ENCODE measurements around the gene SIAE. TPM values are rescaled to one million over a fixed set of nuclear protein-coding genes. Genes with fewer than 3 reads are reported as not detected.

The SIAE gene
- total RNA-seq, 6 donors from 2014 or later = 21.6 to 42.7 (median 29.3) TPM

DNA sequence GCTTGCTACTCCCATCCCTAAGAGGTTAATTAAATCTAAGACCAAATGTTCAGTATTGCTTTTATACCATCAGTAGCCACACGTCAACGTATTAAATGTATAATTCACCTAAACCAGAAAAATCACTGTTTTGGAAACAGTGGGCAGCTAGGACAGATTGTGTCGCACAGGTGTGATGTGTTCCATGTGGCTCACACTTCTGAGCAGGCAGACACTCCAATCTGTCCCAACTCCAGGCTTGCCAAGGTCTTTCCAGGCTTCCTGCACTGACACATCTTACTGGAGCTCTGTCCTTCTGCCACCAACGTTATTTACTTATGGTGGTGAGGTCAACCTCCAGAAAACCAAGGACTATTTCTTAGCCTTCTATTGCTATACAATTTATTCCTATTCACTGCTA lies 11.4 kb downstream of the SIAE start:
- peaks cover 0 to 14% (median 4%) of the 10 kb centered on the region in 4 donors for H3K36me3 ChIP-seq
- 84 to 93% methylated on average over 4 of the region's 4 CpGs for WGBS, 2 donors
- no peaks in the 10 kb centered on the region for H3K27me3 ChIP-seq

DNA sequence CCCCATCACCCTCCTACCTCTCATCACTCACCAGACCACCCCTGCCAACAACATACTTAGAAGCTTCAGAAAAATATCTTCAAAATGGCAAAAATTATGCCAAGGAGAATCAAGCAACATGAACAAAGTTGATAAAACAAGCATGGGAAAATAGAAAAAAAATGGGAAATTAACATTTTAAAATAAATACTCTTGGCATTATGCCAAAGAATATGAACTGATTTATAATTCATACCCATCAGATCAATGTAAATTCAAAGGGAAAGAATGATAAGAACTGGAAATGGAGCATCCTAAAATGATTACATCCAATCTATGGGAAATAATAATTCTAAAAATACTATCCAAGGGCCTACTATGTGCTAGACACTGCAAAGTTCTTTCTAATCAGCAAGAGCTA lies 12.0 kb downstream of the SIAE start:
- TF ChIP-seq, protein P1, sequence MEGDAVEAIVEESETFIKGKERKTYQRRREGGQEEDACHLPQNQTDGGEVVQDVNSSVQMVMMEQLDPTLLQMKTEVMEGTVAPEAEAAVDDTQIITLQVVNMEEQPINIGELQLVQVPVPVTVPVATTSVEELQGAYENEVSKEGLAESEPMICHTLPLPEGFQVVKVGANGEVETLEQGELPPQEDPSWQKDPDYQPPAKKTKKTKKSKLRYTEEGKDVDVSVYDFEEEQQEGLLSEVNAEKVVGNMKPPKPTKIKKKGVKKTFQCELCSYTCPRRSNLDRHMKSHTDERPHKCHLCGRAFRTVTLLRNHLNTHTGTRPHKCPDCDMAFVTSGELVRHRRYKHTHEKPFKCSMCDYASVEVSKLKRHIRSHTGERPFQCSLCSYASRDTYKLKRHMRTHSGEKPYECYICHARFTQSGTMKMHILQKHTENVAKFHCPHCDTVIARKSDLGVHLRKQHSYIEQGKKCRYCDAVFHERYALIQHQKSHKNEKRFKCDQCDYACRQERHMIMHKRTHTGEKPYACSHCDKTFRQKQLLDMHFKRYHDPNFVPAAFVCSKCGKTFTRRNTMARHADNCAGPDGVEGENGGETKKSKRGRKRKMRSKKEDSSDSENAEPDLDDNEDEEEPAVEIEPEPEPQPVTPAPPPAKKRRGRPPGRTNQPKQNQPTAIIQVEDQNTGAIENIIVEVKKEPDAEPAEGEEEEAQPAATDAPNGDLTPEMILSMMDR (IDR thresholded peaks at IDR 0.05) = no peak
- TF ChIP-seq EP300 (IDR thresholded peaks at IDR 0.05) (no peak), POLR2A (IDR thresholded peaks at IDR 0.05) (no peak), POLR2AphosphoS5 (IDR thresholded peaks at IDR 0.05) (no peak)
- ATAC-seq (ENCODE audit: low FRiP score in 2 of 2) (no peak), DNase-seq (no peak)
- no peaks in the 10 kb centered on the region for H3K9me3 ChIP-seq
- peaks cover 0 to 11% (median 4%) of the 10 kb centered on the region in 4 donors for H3K36me3 ChIP-seq
- H3K4me3 ChIP-seq = no peak overlapping the region
- H3K27me3 ChIP-seq = no peaks in the 10 kb centered on the region
- no peak overlapping the region for H3K27ac ChIP-seq
- H3K4me1 ChIP-seq = no peaks in the 10 kb centered on the region

More for the DNA sequence above, 11.4 kb downstream of the SIAE start:
- DNase-seq (no peak), ATAC-seq (ENCODE audit: low FRiP score in 2 of 2) (no peak)
- Histone ChIP-seq H3K9me3 (no peaks in the 10 kb centered on the region), H3K4me1 (no peaks in the 10 kb centered on the region), H3K27ac (no peak overlapping the region), H3K4me3 (no peak overlapping the region)
- no peak for TF ChIP-seq POLR2AphosphoS5 (IDR thresholded peaks at IDR 0.05)
- no peak for TF ChIP-seq EP300 (IDR thresholded peaks at IDR 0.05)
- no peak for TF ChIP-seq POLR2A (IDR thresholded peaks at IDR 0.05)
- TF ChIP-seq, protein P1 (IDR thresholded peaks at IDR 0.05) = no peak

DNA sequence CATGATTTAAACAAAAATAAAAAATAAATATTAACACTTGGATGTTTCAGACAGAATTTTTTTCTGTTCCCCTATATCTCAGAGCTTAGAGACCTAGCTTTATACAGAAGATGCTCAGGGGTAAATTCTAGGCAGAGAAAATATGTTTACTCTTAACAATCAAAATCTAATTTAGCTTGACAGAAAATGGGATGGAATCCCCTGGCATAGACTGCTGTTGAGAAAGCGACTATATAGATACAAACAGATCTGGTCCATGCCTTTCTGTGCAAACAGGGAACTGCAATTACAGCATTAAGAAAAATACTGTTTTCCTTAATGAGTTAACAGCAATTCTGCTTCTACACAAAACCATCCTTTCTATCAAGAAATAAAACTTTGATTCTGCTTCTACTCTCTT lies 14.6 kb downstream of the SIAE start:
- no peak for ATAC-seq (ENCODE audit: low FRiP score in 2 of 2)
- 81 to 90% methylated on average over 1 of the region's 1 CpG for WGBS, 2 donors
- no peak overlapping the region for H3K4me3 ChIP-seq
- H3K4me1 ChIP-seq = no peaks in the 10 kb centered on the region
- DNase-seq = no peak
- no peaks in the 10 kb centered on the region for H3K27me3 ChIP-seq
- no peak for TF ChIP-seq EP300 (IDR thresholded peaks at IDR 0.05)
- no peak for TF ChIP-seq POLR2AphosphoS5 (IDR thresholded peaks at IDR 0.05)
- no peak for TF ChIP-seq POLR2A (IDR thresholded peaks at IDR 0.05)
- TF ChIP-seq, protein P1 (IDR thresholded peaks at IDR 0.05) = no peak
- peaks cover 0 to 4% (median 2%) of the 10 kb centered on the region in 4 donors for H3K36me3 ChIP-seq
- H3K9me3 ChIP-seq = no peaks in the 10 kb centered on the region
- H3K27ac ChIP-seq = no peak overlapping the region

DNA sequence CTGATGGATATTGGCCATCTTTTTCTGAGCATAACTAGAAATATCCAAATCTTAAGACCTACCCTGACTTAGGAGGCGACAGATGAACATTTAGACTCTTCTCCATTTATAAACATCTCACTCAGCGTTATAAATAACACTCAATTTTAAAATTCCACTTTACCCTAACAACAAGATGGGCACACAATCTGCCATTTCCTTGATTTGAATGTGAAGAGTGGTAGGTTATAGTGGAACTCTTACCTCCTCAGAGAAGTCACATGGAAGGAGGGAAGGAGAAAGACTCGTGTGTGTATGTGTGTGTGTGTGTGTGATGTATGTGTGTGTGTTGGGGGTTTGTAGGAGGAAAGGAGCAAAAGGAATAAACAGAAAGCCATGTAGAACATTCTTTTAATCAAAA lies 15.0 kb downstream of the SIAE start:
- Histone ChIP-seq H3K4me1 (no peaks in the 10 kb centered on the region), H3K36me3 (peaks cover 0 to 4% (median 2%) of the 10 kb centered on the region in 4 donors), H3K27me3 (no peaks in the 10 kb centered on the region), H3K4me3 (no peak overlapping the region), H3K27ac (no peak overlapping the region), H3K9me3 (no peaks in the 10 kb centered on the region)
- WGBS, 2 donors = 86 to 94% methylated on average over 3 of the region's 3 CpGs
- DNase-seq (no peak), ATAC-seq (ENCODE audit: low FRiP score in 2 of 2) (no peak)
- TF ChIP-seq EP300 (IDR thresholded peaks at IDR 0.05) (no peak), POLR2A (IDR thresholded peaks at IDR 0.05) (no peak), POLR2AphosphoS5 (IDR thresholded peaks at IDR 0.05) (no peak)
- TF ChIP-seq, protein P1 (IDR thresholded peaks at IDR 0.05) = no peak

DNA sequence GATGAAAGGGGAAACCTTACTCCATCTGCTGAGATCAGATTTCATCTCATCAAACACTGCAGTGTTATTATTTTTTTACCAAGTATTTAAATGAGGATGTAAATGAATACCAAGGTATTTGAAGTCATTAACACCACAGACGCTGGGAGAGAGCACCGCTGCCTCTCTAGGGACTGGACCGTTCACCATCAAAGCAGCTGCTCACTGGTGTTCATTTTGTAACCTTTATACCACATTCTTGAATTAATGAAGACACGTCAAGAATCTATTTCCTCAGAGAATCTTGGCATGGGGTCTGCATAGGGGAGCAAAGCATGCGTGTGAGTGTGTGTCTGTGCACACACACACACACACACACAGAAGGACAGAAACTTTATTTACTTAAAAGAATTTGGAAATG lies 15.6 kb downstream of the SIAE start:
- Histone ChIP-seq H3K27ac (no peak overlapping the region), H3K4me1 (no peaks in the 10 kb centered on the region), H3K27me3 (no peaks in the 10 kb centered on the region), H3K36me3 (peaks cover 0 to 4% (median 2%) of the 10 kb centered on the region in 4 donors), H3K9me3 (no peaks in the 10 kb centered on the region), H3K4me3 (no peak overlapping the region)
- TF ChIP-seq EP300 (IDR thresholded peaks at IDR 0.05) (no peak), POLR2A (IDR thresholded peaks at IDR 0.05) (no peak), POLR2AphosphoS5 (IDR thresholded peaks at IDR 0.05) (no peak)
- TF ChIP-seq, protein P1 (IDR thresholded peaks at IDR 0.05) = no peak
- ATAC-seq (ENCODE audit: low FRiP score in 2 of 2) (no peak), DNase-seq (no peak)
- WGBS, 2 donors = 89 to 95% methylated on average over 5 of the region's 5 CpGs
